Measurements from ENCODE around the gene SERINC5. TPM values are rescaled to one million over a fixed set of nuclear protein-coding genes. Genes with fewer than 3 reads are reported as not detected.

Gene SERINC5
- total and polyA plus RNA-seq, 2 experiments from 2014 or later: 5.4 to 11.7 TPM

GRCh38 chr5:80150731-80151130 lies 105.1 kb downstream of the SERINC5 start:
- Histone ChIP-seq H3K4me3 (no peak overlapping the region), H3K27me3 (replicated peaks; ENCODE audit: insufficient read depth) (no peaks in the 10 kb centered on the region), H3F3A (ENCODE audit: insufficient read depth) (no peaks in the 10 kb centered on the region), H3K4me1 (ENCODE audit: insufficient read depth) (no peaks in the 10 kb centered on the region), H3K9me3 (ENCODE audit: low read depth) (no peaks in the 10 kb centered on the region), H3K27ac (no peak overlapping the region), H3K9ac (no peak overlapping the region), H3K4me2 (ENCODE audit: unreplicated experiment) (no peak overlapping the region), H4K20me1 (ENCODE audit: insufficient read depth) (no peaks in the 10 kb centered on the region), H2AFZ (no peak overlapping the region), H3K36me3 (ENCODE audit: low read depth) (no peaks in the 10 kb centered on the region; the same call in 1 of the 2 replicates), H3K79me2 (ENCODE audit: insufficient read depth) (no peaks in the 10 kb centered on the region), H3K9me2 (ENCODE audit: insufficient read depth) (no peaks in the 10 kb centered on the region)
- DNase-seq: no peak
- WGBS, 2 experiments (ENCODE audit: low coverage in 1 of 2, low lambda C conversion rate in 2 of 2, missing lambda C conversion rate in 2 of 2): 84 to 86% methylated on average over 11 of the region's 11 CpGs
- in situ Hi-C loops (cut with MboI): no loop called here
- TF ChIP-seq EZH2phosphoT487 (IDR thresholded peaks at IDR 0.05; ENCODE audit: insufficient read depth, low read depth) (no peak), EZH2 (IDR thresholded peaks at IDR 0.05; ENCODE audit: insufficient read depth, poor library complexity, severe bottlenecking) (no peak)

DNA sequence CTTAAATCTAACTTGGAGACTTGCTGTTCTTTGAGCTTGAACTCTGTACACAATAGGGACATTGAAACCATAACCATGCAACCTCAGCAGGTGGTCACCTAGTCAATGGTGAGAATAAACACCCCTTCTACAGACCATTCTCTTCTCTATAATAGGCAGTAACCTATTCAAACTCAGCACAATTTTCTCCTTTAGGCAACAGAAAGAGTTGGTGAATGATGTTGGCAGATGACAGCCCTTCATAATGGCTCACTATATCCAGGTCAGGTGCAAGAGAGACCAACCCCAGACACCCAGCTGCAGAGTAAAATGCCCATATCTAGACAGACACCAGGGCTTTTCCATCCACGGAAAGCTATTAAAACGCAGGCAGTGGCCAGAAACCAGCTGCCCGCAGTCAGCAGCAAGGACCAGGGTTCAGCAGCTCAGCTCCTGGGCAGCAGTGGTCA lies 106.7 kb downstream of the SERINC5 start:
- no peaks in the 10 kb centered on the region for H3K9me3 ChIP-seq (ENCODE audit: low read depth)
- no peaks in the 10 kb centered on the region for H3K27me3 ChIP-seq (replicated peaks; ENCODE audit: insufficient read depth)
- no peak overlapping the region for H3K4me3 ChIP-seq
- H3K4me2 ChIP-seq (ENCODE audit: unreplicated experiment): no peak overlapping the region
- no peak for TF ChIP-seq EZH2 (IDR thresholded peaks at IDR 0.05; ENCODE audit: insufficient read depth, poor library complexity, severe bottlenecking)
- no peak for DNase-seq
- 97 to 98% methylated on average over 3 of the region's 3 CpGs for WGBS, 2 experiments (ENCODE audit: low coverage in 1 of 2, low lambda C conversion rate in 2 of 2, missing lambda C conversion rate in 2 of 2)
- no peaks in the 10 kb centered on the region for H3K4me1 ChIP-seq (ENCODE audit: insufficient read depth)
- H3K36me3 ChIP-seq (ENCODE audit: low read depth): no peaks in the 10 kb centered on the region; the same call in 1 of the 2 replicates
- H3K9ac ChIP-seq: no peak overlapping the region
- in situ Hi-C loops (cut with MboI): no loop called here
- no peaks in the 10 kb centered on the region for H3F3A ChIP-seq (ENCODE audit: insufficient read depth)
- H4K20me1 ChIP-seq (ENCODE audit: insufficient read depth): no peaks in the 10 kb centered on the region
- H3K79me2 ChIP-seq (ENCODE audit: insufficient read depth): no peaks in the 10 kb centered on the region
- H2AFZ ChIP-seq: no peak overlapping the region
- H3K27ac ChIP-seq: no peak overlapping the region
- no peaks in the 10 kb centered on the region for H3K9me2 ChIP-seq (ENCODE audit: insufficient read depth)

- Histone ChIP-seq H3K9ac (no peak overlapping the region), H2AFZ (no peak overlapping the region), H3K4me1 (ENCODE audit: insufficient read depth) (no peaks in the 10 kb centered on the region), H3K27me3 (replicated peaks; ENCODE audit: insufficient read depth) (no peaks in the 10 kb centered on the region), H3K79me2 (ENCODE audit: insufficient read depth) (no peaks in the 10 kb centered on the region), H4K20me1 (ENCODE audit: insufficient read depth) (no peaks in the 10 kb centered on the region), H3F3A (ENCODE audit: insufficient read depth) (no peaks in the 10 kb centered on the region), H3K4me2 (ENCODE audit: unreplicated experiment) (no peak overlapping the region), H3K9me2 (ENCODE audit: insufficient read depth) (no peaks in the 10 kb centered on the region), H3K4me3 (no peak overlapping the region), H3K36me3 (ENCODE audit: low read depth) (no peaks in the 10 kb centered on the region; the same call in 1 of the 2 replicates), H3K27ac (no peak overlapping the region), H3K9me3 (ENCODE audit: low read depth) (no peaks in the 10 kb centered on the region)
- TF ChIP-seq EZH2phosphoT487 (IDR thresholded peaks at IDR 0.05; ENCODE audit: insufficient read depth, low read depth): no peak
- no peak for TF ChIP-seq EZH2 (IDR thresholded peaks at IDR 0.05; ENCODE audit: insufficient read depth, poor library complexity, severe bottlenecking)
- WGBS, 2 experiments (ENCODE audit: low coverage in 1 of 2, low lambda C conversion rate in 2 of 2, missing lambda C conversion rate in 2 of 2): 87 to 88% methylated on average over 9 of the region's 9 CpGs
- no peak for DNase-seq
- in situ Hi-C loops (cut with MboI): no loop called here
These were observed 108.6 kb downstream of the SERINC5 start for GRCh38 chr5:80147119-80147815.

DNA sequence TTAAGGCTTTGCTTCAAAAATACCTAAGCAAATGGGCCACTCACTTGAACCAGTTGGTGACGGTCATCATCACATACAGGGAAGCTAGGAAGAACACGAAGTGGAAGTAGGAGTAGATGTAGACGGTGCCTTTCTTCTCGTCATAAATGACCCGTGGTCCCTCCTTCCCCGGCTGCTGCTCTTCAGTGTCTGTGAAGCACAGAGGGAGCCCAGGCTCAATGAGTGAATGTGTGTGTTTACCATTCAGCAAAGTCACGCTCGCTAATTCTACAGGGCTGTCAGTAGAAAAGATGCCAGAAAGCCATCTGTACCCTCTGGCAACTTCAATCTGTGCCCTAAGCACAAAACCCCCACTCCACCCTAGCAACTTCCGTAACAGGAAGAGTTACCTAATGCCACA lies 109.8 kb downstream of the SERINC5 start:
- Histone ChIP-seq H3K36me3 (ENCODE audit: low read depth) (no peaks in the 10 kb centered on the region), H3K79me2 (ENCODE audit: insufficient read depth) (no peaks in the 10 kb centered on the region), H3K9me3 (ENCODE audit: low read depth) (no peaks in the 10 kb centered on the region), H3K9me2 (ENCODE audit: insufficient read depth) (no peaks in the 10 kb centered on the region), H3K4me2 (ENCODE audit: unreplicated experiment) (no peak overlapping the region), H3F3A (ENCODE audit: insufficient read depth) (peaks cover 2% of the 10 kb centered on the region; the same call in 1 of the 2 replicates), H3K4me1 (ENCODE audit: insufficient read depth) (0 out of 2 replicates have a peak, but pooled peaks cover 5% of the 10 kb centered on the region), H3K27me3 (replicated peaks; ENCODE audit: insufficient read depth) (no peaks in the 10 kb centered on the region), H3K27ac (no peak overlapping the region), H4K20me1 (ENCODE audit: insufficient read depth) (no peaks in the 10 kb centered on the region), H3K9ac (no peak overlapping the region), H3K4me3 (no peak overlapping the region), H2AFZ (no peak overlapping the region)
- WGBS, 2 experiments (ENCODE audit: low coverage in 1 of 2, low lambda C conversion rate in 2 of 2, missing lambda C conversion rate in 2 of 2): 96 to 98% methylated on average over 9 of the region's 9 CpGs
- no peak for DNase-seq
- in situ Hi-C loops (cut with MboI): no loop called here
- TF ChIP-seq EZH2phosphoT487 (IDR thresholded peaks at IDR 0.05; ENCODE audit: insufficient read depth, low read depth) (no peak), EZH2 (IDR thresholded peaks at IDR 0.05; ENCODE audit: insufficient read depth, poor library complexity, severe bottlenecking) (no peak)
